Liver (tissue), 9 donors: ENCODE measurements around the gene CACNG4. TPM values are rescaled to one million over a fixed set of nuclear protein-coding genes. Genes with fewer than 3 reads are reported as not detected.

ENCODE experiments used
- DNase-seq: peaks from one replicate; pipeline ENCODE4 v3.0.0-alpha.2; 2017; ENCODE audit warnings: low spot score
- H3K27ac ChIP-seq, 2 donors: one replicate each; pipeline ENCODE4 v1.7.0; 2013; ENCODE audit warnings: inconsistent platforms in 2 of 2, low read length in 2 of 2, control low read depth in 1 of 2, low read depth in 1 of 2, mild to moderate bottlenecking in 1 of 2
- H3K27me3 ChIP-seq, 4 donors: one replicate each; pipeline versions ENCODE4 v1.6.1 to v1.7.0; 2013; ENCODE audit warnings: low read length in 3 of 4, inconsistent platforms in 1 of 4, mild to moderate bottlenecking in 1 of 4, moderate library complexity in 1 of 4; ENCODE audit not compliant: control insufficient read depth in 4 of 4, insufficient read depth in 4 of 4
- H3K36me3 ChIP-seq, 4 donors: one replicate each; pipeline versions ENCODE4 v1.6.1 to v1.7.0; 2013; ENCODE audit warnings: low read length in 3 of 4, mild to moderate bottlenecking in 3 of 4, low read depth in 1 of 4, moderate library complexity in 1 of 4; ENCODE audit not compliant: control insufficient read depth in 4 of 4, insufficient read depth in 3 of 4
- H3K4me1 ChIP-seq, 4 donors: one replicate each; pipeline versions ENCODE4 v1.6.1 to v1.7.0; 2013; ENCODE audit warnings: low read length in 3 of 4, mild to moderate bottlenecking in 3 of 4, moderate library complexity in 1 of 4; ENCODE audit not compliant: control insufficient read depth in 4 of 4, insufficient read depth in 4 of 4
- H3K4me3 ChIP-seq, 3 donors: one replicate each; pipeline versions ENCODE4 v1.6.1 to v1.7.0; 2013; ENCODE audit warnings: low read length in 3 of 3, control low read depth in 1 of 3, low read depth in 1 of 3, mild to moderate bottlenecking in 1 of 3
- H3K9ac ChIP-seq, 2 donors: one replicate each; pipeline ENCODE4 v1.7.0; 2013; ENCODE audit warnings: low read length in 2 of 2, mild to moderate bottlenecking in 2 of 2, moderate library complexity in 2 of 2, control low read depth in 1 of 2, low read depth in 1 of 2
- H3K9me3 ChIP-seq, 4 donors: one replicate each; pipeline versions ENCODE4 v1.6.1 to v1.7.0; 2013; ENCODE audit warnings: low read length in 3 of 4; ENCODE audit not compliant: control insufficient read depth in 4 of 4
- ATF3 ChIP-seq: IDR thresholded peaks from 2 replicates; pipeline ENCODE4 v1.6.1; 2016; ENCODE audit warnings: antibody characterized with exemption
- CTCF ChIP-seq: fragments of 150-350 bp; IDR thresholded peaks from 2 replicates; pipeline ENCODE4 v1.5.1; 2017; ENCODE audit warnings: improper control_type of control experiment, low read depth, low read length; ENCODE audit not compliant: missing input control
- EGR1 ChIP-seq, 2 donors: IDR thresholded peaks; 2 replicates each; pipeline ENCODE4 v1.6.1; 2016 to 2018; ENCODE audit warnings: antibody characterized with exemption in 2 of 2, low read depth in 2 of 2
- FOXA2 ChIP-seq: IDR thresholded peaks from 2 replicates; pipeline ENCODE4 v1.6.1; 2016; ENCODE audit warnings: antibody characterized with exemption
- GABPA ChIP-seq, 2 donors: IDR thresholded peaks in 1 of 2; conservative IDR thresholded peaks in 1 of 2; 2 replicates each; pipeline ENCODE4 v1.6.1; 2016; ENCODE audit warnings: antibody characterized with exemption in 2 of 2, mild to moderate bottlenecking in 1 of 2, moderate library complexity in 1 of 2
- HNF4A ChIP-seq, 2 donors: conservative IDR thresholded peaks; 2 replicates each; pipeline ENCODE4 v1.6.1; 2016; ENCODE audit warnings: antibody characterized with exemption in 2 of 2, mild to moderate bottlenecking in 2 of 2
- HNF4G ChIP-seq: IDR thresholded peaks from 2 replicates; pipeline ENCODE4 v1.6.1; 2016; ENCODE audit warnings: antibody characterized with exemption
- JUND ChIP-seq, 2 donors: IDR thresholded peaks; 2 replicates each; pipeline ENCODE4 v1.6.1; 2016; ENCODE audit warnings: antibody characterized with exemption in 2 of 2
- MAX ChIP-seq: IDR thresholded peaks from 2 replicates; pipeline ENCODE4 v1.6.1; 2016; ENCODE audit warnings: antibody characterized with exemption
- RAD21 ChIP-seq, 2 donors: IDR thresholded peaks; 2 replicates each; pipeline ENCODE4 v1.6.1; 2016; ENCODE audit warnings: antibody characterized with exemption in 2 of 2, mild to moderate bottlenecking in 2 of 2
- RXRA ChIP-seq, 2 donors: IDR thresholded peaks; 2 replicates each; pipeline ENCODE4 v1.6.1; 2017 to 2018; ENCODE audit warnings: antibody characterized with exemption in 2 of 2, mild to moderate bottlenecking in 1 of 2
- SP1 ChIP-seq: IDR thresholded peaks from 2 replicates; pipeline ENCODE4 v1.6.1; 2018; ENCODE audit warnings: antibody characterized with exemption, mild to moderate bottlenecking
- TAF1 ChIP-seq: conservative IDR thresholded peaks from 2 replicates; pipeline ENCODE4 v1.6.1; 2016; ENCODE audit warnings: antibody characterized with exemption, mild to moderate bottlenecking
- YY1 ChIP-seq: IDR thresholded peaks from 2 replicates; pipeline ENCODE4 v1.6.1; 2016; ENCODE audit warnings: antibody characterized with exemption, mild to moderate bottlenecking
- WGBS: extraction: QIAGEN DNeasy Blood & Tissue Kit; methylation state at CpG from one replicate; pipeline ENCODE4 v1.1.7; 2013; 5-methylcytosine and 5-hydroxymethylcytosine counted together
- polyA plus RNA-seq, 2 donors: library from polyadenylated mRNA; stranded (reverse) in 1 of 2; unstranded in 1 of 2; fragments of 200-250 nt in 1 of 2; fragments of >200 nt in 1 of 2; fragmentation: Nextera tagmentation in 1 of 2; extraction: Ambion mirVana in 1 of 2; gene quantifications; one replicate each; pipeline versions ENCODE4 v1.2.1 to v1.2.3, GENCODE V29; 2013 to 2015
- total RNA-seq, 2 donors: library from RNA; depleted of rRNA; stranded (reverse); fragments of >200 nt; gene quantifications; one replicate each; pipeline ENCODE4 v1.2.3, GENCODE V29; 2014
- TF ChIP-seq, protein P1 (sequence below): IDR thresholded peaks from 2 replicates; pipeline ENCODE4 v1.6.1; 2016; ENCODE audit warnings: antibody characterized with exemption, mild to moderate bottlenecking
- TF ChIP-seq, protein P2 (sequence below): IDR thresholded peaks from 2 replicates; pipeline ENCODE4 v1.6.1; 2016; ENCODE audit warnings: antibody characterized with exemption
- donor health status: healthy.
- donor health status: healthy.
- donor health status: healthy.
- donor health status: healthy.
- donor health status: healthy.

Gene CACNG4
- total and polyA plus RNA-seq, 4 donors = 0.02 to 0.09 (median 0.08) TPM; not detected in 1

GRCh38 chr17:67027031-67027628 lies 62.6 kb downstream of the CACNG4 start:
- no peak overlapping the region for H3K9ac ChIP-seq
- no peaks in the 10 kb centered on the region for H3K4me1 ChIP-seq
- H3K9me3 ChIP-seq = no peaks in the 10 kb centered on the region
- no peak for DNase-seq
- WGBS = 93% methylated on average over 12 of the region's 12 CpGs
- no peaks in the 10 kb centered on the region for H3K27me3 ChIP-seq
- no peak for TF ChIP-seq RXRA (IDR thresholded peaks at IDR 0.05)
- TF ChIP-seq HNF4A (conservative IDR thresholded peaks at IDR 0.05) = no peak
- TF ChIP-seq YY1 = no peak
- TF ChIP-seq, protein P1, sequence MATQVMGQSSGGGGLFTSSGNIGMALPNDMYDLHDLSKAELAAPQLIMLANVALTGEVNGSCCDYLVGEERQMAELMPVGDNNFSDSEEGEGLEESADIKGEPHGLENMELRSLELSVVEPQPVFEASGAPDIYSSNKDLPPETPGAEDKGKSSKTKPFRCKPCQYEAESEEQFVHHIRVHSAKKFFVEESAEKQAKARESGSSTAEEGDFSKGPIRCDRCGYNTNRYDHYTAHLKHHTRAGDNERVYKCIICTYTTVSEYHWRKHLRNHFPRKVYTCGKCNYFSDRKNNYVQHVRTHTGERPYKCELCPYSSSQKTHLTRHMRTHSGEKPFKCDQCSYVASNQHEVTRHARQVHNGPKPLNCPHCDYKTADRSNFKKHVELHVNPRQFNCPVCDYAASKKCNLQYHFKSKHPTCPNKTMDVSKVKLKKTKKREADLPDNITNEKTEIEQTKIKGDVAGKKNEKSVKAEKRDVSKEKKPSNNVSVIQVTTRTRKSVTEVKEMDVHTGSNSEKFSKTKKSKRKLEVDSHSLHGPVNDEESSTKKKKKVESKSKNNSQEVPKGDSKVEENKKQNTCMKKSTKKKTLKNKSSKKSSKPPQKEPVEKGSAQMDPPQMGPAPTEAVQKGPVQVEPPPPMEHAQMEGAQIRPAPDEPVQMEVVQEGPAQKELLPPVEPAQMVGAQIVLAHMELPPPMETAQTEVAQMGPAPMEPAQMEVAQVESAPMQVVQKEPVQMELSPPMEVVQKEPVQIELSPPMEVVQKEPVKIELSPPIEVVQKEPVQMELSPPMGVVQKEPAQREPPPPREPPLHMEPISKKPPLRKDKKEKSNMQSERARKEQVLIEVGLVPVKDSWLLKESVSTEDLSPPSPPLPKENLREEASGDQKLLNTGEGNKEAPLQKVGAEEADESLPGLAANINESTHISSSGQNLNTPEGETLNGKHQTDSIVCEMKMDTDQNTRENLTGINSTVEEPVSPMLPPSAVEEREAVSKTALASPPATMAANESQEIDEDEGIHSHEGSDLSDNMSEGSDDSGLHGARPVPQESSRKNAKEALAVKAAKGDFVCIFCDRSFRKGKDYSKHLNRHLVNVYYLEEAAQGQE = no peak
- no peak for TF ChIP-seq RAD21 (IDR thresholded peaks at IDR 0.05)
- TF ChIP-seq TAF1 = no peak
- TF ChIP-seq SP1 = no peak
- TF ChIP-seq EGR1 (IDR thresholded peaks at IDR 0.05; ENCODE audit: low read depth in 2 of 2) = no peak
- TF ChIP-seq JUND (IDR thresholded peaks at IDR 0.05) = no peak
- TF ChIP-seq GABPA (IDR thresholded peaks at IDR 0.05 in 1 of 2, conservative IDR thresholded peaks at IDR 0.05 in 1 of 2) = no peak
- TF ChIP-seq FOXA2 = no peak
- TF ChIP-seq CTCF = no peak
- H3K4me3 ChIP-seq = no peak overlapping the region
- no peaks in the 10 kb centered on the region for H3K36me3 ChIP-seq
- no peak overlapping the region for H3K27ac ChIP-seq

- Histone ChIP-seq H3K4me1 (no peaks in the 10 kb centered on the region), H3K9me3 (no peaks in the 10 kb centered on the region), H3K9ac (no peak overlapping the region), H3K36me3 (no peaks in the 10 kb centered on the region), H3K27me3 (no peaks in the 10 kb centered on the region), H3K27ac (no peak overlapping the region), H3K4me3 (no peak overlapping the region)
- no peak for TF ChIP-seq RXRA (IDR thresholded peaks at IDR 0.05)
- no peak for TF ChIP-seq EGR1 (IDR thresholded peaks at IDR 0.05; ENCODE audit: low read depth in 2 of 2)
- TF ChIP-seq FOXA2 = no peak
- TF ChIP-seq, protein P2, sequence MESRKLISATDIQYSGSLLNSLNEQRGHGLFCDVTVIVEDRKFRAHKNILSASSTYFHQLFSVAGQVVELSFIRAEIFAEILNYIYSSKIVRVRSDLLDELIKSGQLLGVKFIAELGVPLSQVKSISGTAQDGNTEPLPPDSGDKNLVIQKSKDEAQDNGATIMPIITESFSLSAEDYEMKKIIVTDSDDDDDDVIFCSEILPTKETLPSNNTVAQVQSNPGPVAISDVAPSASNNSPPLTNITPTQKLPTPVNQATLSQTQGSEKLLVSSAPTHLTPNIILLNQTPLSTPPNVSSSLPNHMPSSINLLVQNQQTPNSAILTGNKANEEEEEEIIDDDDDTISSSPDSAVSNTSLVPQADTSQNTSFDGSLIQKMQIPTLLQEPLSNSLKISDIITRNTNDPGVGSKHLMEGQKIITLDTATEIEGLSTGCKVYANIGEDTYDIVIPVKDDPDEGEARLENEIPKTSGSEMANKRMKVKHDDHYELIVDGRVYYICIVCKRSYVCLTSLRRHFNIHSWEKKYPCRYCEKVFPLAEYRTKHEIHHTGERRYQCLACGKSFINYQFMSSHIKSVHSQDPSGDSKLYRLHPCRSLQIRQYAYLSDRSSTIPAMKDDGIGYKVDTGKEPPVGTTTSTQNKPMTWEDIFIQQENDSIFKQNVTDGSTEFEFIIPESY = no peak
- TF ChIP-seq GABPA (IDR thresholded peaks at IDR 0.05 in 1 of 2, conservative IDR thresholded peaks at IDR 0.05 in 1 of 2) = no peak
- no peak for TF ChIP-seq HNF4G
- no peak for TF ChIP-seq ATF3
- no peak for TF ChIP-seq MAX
- no peak for DNase-seq
- 94% methylated on average over 21 of the region's 21 CpGs for WGBS
Observed at GRCh38 chr17:67030641-67031040, 66.1 kb downstream of the CACNG4 start.
